ENCODE data around the gene MTUS2. TPM values are rescaled to one million over a fixed set of nuclear protein-coding genes. Genes with fewer than 3 reads are reported as not detected.
"Not testable (repeated sequence)": the region's sequence is repeated elsewhere in the genome, so short reads cannot be mapped to it uniquely, and the experiment has no call there.

MTUS2 gene
- total RNA-seq, 4 donors from 2014 or later = 0.16 to 0.75 (median 0.24) TPM

DNA sequence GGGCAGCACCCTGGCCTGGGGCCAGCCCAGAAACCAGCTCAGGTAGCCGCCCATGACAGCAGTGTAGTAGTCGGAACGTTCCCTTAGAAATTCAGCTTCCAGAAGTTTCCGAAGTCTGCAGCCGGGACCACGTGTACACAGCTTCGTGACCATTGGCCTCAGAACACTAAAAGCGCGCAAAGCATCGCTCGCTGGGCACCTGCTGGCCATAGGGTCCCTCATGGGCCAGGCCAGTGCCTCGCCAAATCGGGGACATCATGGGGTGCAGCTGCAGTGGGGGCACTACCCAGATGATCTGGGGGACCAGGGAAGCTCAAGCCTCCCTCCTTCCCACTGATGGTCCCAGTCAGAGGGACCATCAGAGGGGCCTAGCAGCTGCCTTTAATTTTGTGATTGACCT lies 384.5 kb downstream of the MTUS2 start:
- no peaks in the 10 kb centered on the region for H3K4me1 ChIP-seq
- peaks cover 0 to 2% of the 10 kb centered on the region in 2 donors for H3K9me3 ChIP-seq
- DNase-seq = no peak
- no peak overlapping the region for H3K4me3 ChIP-seq
- no peaks in the 10 kb centered on the region for H3K36me3 ChIP-seq
- H3K27me3 ChIP-seq = no peaks in the 10 kb centered on the region
- TF ChIP-seq POLR2A (IDR thresholded peaks at IDR 0.05) (no peak), POLR2AphosphoS5 (IDR thresholded peaks at IDR 0.05) (no peak), EP300 (IDR thresholded peaks at IDR 0.05; ENCODE audit: low read depth) (no peak)
- TF ChIP-seq, protein P1, sequence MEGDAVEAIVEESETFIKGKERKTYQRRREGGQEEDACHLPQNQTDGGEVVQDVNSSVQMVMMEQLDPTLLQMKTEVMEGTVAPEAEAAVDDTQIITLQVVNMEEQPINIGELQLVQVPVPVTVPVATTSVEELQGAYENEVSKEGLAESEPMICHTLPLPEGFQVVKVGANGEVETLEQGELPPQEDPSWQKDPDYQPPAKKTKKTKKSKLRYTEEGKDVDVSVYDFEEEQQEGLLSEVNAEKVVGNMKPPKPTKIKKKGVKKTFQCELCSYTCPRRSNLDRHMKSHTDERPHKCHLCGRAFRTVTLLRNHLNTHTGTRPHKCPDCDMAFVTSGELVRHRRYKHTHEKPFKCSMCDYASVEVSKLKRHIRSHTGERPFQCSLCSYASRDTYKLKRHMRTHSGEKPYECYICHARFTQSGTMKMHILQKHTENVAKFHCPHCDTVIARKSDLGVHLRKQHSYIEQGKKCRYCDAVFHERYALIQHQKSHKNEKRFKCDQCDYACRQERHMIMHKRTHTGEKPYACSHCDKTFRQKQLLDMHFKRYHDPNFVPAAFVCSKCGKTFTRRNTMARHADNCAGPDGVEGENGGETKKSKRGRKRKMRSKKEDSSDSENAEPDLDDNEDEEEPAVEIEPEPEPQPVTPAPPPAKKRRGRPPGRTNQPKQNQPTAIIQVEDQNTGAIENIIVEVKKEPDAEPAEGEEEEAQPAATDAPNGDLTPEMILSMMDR (IDR thresholded peaks at IDR 0.05) = no peak
- no peak overlapping the region for H3K27ac ChIP-seq
- in situ Hi-C loops (cut with MboI; ENCODE audit: low pct_ligation_motif_present in 1 of 4, low pct_unique_long_range_greater_than_20kb in 1 of 4, low sequenced_read_pairs in 3 of 4) (no loop called here), intact Hi-C loops (cut with DNase I; ENCODE audit: low total_unique reads) (no loop called here)
- WGBS, 2 donors (ENCODE audit: low coverage in 1 of 2) = 93% methylated on average over 13 of the region's 13 CpGs; no CpG with 5 or more reads in 1 of the 2 donors

DNA sequence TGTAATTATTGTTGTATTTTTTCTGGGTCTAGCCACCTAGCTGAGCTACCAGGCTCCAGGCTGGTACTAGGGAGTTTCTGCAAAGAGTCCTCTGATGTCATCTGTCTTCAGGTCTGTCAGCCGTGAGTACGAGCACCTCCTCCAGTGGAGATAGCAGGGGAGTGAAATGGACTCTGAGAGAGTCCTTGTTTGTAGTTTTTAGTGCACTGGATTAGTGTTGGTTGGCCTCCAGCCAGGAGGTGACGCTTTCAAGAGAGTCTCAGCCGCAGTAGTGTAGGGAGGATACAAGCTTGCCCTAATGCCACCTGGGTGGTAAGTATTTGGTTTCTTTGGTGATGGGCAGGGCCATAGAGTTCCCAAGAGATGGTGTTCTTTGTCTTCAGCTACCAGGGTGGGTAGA lies 390.5 kb downstream of the MTUS2 start:
- Histone ChIP-seq H3K9me3 (peaks cover 0 to 2% of the 10 kb centered on the region in 2 donors), H3K27me3 (no peaks in the 10 kb centered on the region), H3K4me1 (no peaks in the 10 kb centered on the region), H3K36me3 (no peaks in the 10 kb centered on the region), H3K4me3 (no peak overlapping the region), H3K27ac (no peak overlapping the region)
- 62% methylated on average over 4 of the region's 4 CpGs; no CpG with 5 or more reads in 1 of the 2 donors for WGBS, 2 donors (ENCODE audit: low coverage in 1 of 2)
- DNase-seq = no peak
- intact Hi-C loops (cut with DNase I; ENCODE audit: low total_unique reads) = no loop called here
- in situ Hi-C loops (cut with MboI; ENCODE audit: low pct_ligation_motif_present in 1 of 4, low pct_unique_long_range_greater_than_20kb in 1 of 4, low sequenced_read_pairs in 3 of 4) = loop anchor here in 1 of 4 donors (5.0 kb wide), 1 partner anchor 137 kb away; no protein-coding TSS in a partner anchor
- TF ChIP-seq POLR2A (IDR thresholded peaks at IDR 0.05) (no peak), EP300 (IDR thresholded peaks at IDR 0.05; ENCODE audit: low read depth) (no peak), POLR2AphosphoS5 (IDR thresholded peaks at IDR 0.05) (no peak)
- TF ChIP-seq, protein P1 (IDR thresholded peaks at IDR 0.05) = no peak

DNA sequence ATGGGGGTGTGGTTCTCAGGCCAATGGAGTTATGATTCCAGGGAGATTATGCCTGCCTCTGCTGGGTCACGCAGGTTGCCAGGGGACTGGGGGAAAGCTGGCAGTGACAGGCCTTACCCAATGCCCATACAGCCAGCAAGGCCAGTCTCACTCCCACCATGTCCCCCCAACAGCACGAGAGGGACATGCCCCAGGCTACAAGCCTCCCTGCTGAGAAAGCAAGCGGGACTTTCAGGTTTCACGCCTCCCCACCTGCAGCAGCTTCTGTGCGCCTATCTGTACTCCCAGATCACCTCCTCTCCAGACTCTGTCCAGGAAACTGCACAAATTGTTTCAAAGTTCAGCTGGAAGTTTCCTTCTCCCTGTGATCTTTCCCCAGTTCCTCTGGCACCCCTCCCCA lies 391.0 kb downstream of the MTUS2 start:
- WGBS, 2 donors (ENCODE audit: low coverage in 1 of 2) = 93 to 100% methylated on average over 1 to 5 of the region's 5 CpGs
- in situ Hi-C loops (cut with MboI; ENCODE audit: low pct_ligation_motif_present in 1 of 4, low pct_unique_long_range_greater_than_20kb in 1 of 4, low sequenced_read_pairs in 3 of 4) = loop anchor here in 1 of 4 donors (5.0 kb wide), 1 partner anchor 136 kb away; no protein-coding TSS in a partner anchor
- intact Hi-C loops (cut with DNase I; ENCODE audit: low total_unique reads); H3K4me1 ChIP-seq; H3K9me3 ChIP-seq; H3K27me3 ChIP-seq; H3K27ac ChIP-seq; DNase-seq; H3K4me3 ChIP-seq; H3K36me3 ChIP-seq: not testable (repeated sequence)

DNA sequence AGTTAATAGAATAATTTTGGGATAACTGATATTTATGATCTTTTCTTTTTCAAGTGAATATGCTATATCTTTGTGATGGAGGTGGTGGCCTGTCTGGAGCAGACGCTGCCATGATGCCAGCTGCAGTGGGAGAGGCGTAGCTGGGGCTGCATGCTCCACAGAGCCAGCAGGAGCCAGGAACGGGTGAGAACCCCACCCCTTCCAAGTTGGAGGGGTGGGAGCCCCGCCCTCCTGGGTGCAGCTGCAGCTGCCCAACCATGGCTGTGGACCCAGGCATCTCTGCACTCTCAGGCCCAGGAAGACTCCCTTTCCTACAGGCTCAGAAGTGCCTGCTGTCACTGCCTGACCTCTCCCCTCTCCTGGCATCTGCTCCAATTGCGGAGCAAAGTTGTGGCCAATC lies 402.3 kb downstream of the MTUS2 start:
- no peak overlapping the region for H3K4me3 ChIP-seq
- H3K36me3 ChIP-seq = no peaks in the 10 kb centered on the region
- peaks cover 0 to 4% of the 10 kb centered on the region in 2 donors for H3K9me3 ChIP-seq
- 66 to 92% methylated on average over 2 to 5 of the region's 5 CpGs for WGBS, 2 donors (ENCODE audit: low coverage in 1 of 2)
- intact Hi-C loops (cut with DNase I; ENCODE audit: low total_unique reads) (no loop called here), in situ Hi-C loops (cut with MboI; ENCODE audit: low pct_ligation_motif_present in 1 of 4, low pct_unique_long_range_greater_than_20kb in 1 of 4, low sequenced_read_pairs in 3 of 4) (no loop called here)
- TF ChIP-seq EP300 (IDR thresholded peaks at IDR 0.05; ENCODE audit: low read depth) (no peak), POLR2A (IDR thresholded peaks at IDR 0.05) (no peak), POLR2AphosphoS5 (IDR thresholded peaks at IDR 0.05) (no peak)
- TF ChIP-seq, protein P1 (IDR thresholded peaks at IDR 0.05) = no peak
- DNase-seq = no peak
- no peaks in the 10 kb centered on the region for H3K27me3 ChIP-seq
- no peak overlapping the region for H3K27ac ChIP-seq
- no peaks in the 10 kb centered on the region for H3K4me1 ChIP-seq

DNA sequence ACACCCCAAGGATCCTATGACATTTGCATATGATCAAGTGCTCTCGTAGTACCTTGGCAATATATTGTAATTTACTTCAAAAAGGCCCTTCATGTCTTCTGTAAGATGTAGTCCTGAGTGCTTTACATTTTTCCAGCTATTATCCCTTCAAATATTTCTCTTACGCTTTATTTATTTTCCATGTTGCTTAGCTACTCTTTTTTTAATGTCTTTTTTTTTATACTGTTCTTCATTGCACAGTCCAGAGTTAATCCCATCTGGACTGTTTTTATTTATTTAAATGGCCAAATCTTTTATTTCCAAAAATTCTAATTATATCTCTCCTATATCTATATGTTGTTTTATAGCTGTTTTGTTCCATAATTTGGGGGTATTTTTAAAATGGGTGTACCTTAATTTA lies 404.1 kb downstream of the MTUS2 start:
- Histone ChIP-seq H3K9me3 (peaks cover 0 to 4% of the 10 kb centered on the region in 2 donors), H3K36me3 (no peaks in the 10 kb centered on the region), H3K4me1 (no peaks in the 10 kb centered on the region), H3K27ac (no peak overlapping the region), H3K27me3 (no peaks in the 10 kb centered on the region), H3K4me3 (no peak overlapping the region)
- no peak for DNase-seq
- WGBS, 2 donors (ENCODE audit: low coverage in 1 of 2) = 66 to 88% methylated on average over 1 to 2 of the region's 2 CpGs
- intact Hi-C loops (cut with DNase I; ENCODE audit: low total_unique reads) (no loop called here), in situ Hi-C loops (cut with MboI; ENCODE audit: low pct_ligation_motif_present in 1 of 4, low pct_unique_long_range_greater_than_20kb in 1 of 4, low sequenced_read_pairs in 3 of 4) (no loop called here)
- TF ChIP-seq, protein P1 (IDR thresholded peaks at IDR 0.05) = no peak
- TF ChIP-seq POLR2AphosphoS5 (IDR thresholded peaks at IDR 0.05) (no peak), POLR2A (IDR thresholded peaks at IDR 0.05) (no peak), EP300 (IDR thresholded peaks at IDR 0.05; ENCODE audit: low read depth) (no peak)
